HG03135 (cell line): ENCODE results near the gene USP40.

Source experiments
- ATAC-seq: cut with Tn5 transposase; IDR thresholded peaks from one replicate; pipeline ENCODE4 v1.9.1; 2021; ENCODE audit warnings: mild to moderate bottlenecking, moderate library complexity; ENCODE audit not compliant: unreplicated experiment

Gene USP40

GRCh38 chr2:233479616-233480489, 86.7 kb downstream of the USP40 start:
- no peak for ATAC-seq

GRCh38 chr2:233477548-233478433, 88.8 kb downstream of the USP40 start:
- no peak for ATAC-seq

GRCh38 chr2:233476651-233477547, 89.7 kb downstream of the USP40 start:
- ATAC-seq = no peak

GRCh38 chr2:233476063-233476410, 90.5 kb downstream of the USP40 start:
- no peak for ATAC-seq

GRCh38 chr2:233474308-233475160, 92.0 kb downstream of the USP40 start:
- no peak for ATAC-seq

GRCh38 chr2:233473878-233474277, 92.7 kb downstream of the USP40 start:
- no peak for ATAC-seq

- no peak for ATAC-seq
Measured at GRCh38 chr2:233473386-233473791, 93.2 kb downstream of the USP40 start.

- ATAC-seq = no peak
Measured at GRCh38 chr2:233471291-233472035, 95.1 kb downstream of the USP40 start.

GRCh38 chr2:233470839-233471238, 95.7 kb downstream of the USP40 start:
- no peak for ATAC-seq

GRCh38 chr2:233470011-233470687, 96.4 kb downstream of the USP40 start:
- no peak for ATAC-seq

GRCh38 chr2:233469261-233470010, 97.1 kb downstream of the USP40 start:
- no peak for ATAC-seq

GRCh38 chr2:233468741-233469110, 97.9 kb downstream of the USP40 start:
- ATAC-seq = no peak

- ATAC-seq = no peak
Measured at GRCh38 chr2:233468047-233468740, 98.4 kb downstream of the USP40 start.

GRCh38 chr2:233466991-233467603, 99.5 kb downstream of the USP40 start:
- ATAC-seq = no peak

GRCh38 chr2:233464531-233465240, 101.9 kb downstream of the USP40 start:
- ATAC-seq = no peak

GRCh38 chr2:233464056-233464455, 102.5 kb downstream of the USP40 start:
- ATAC-seq = no peak
